GM21528 (cell line): ENCODE results near the gene PLA2G4B.
"Not testable (repeated sequence)": the region's sequence is repeated elsewhere in the genome, so short reads cannot be mapped to it uniquely, and the experiment has no call there.

Experiments used
- ATAC-seq: cut with Tn5 transposase; IDR thresholded peaks from one replicate; pipeline ENCODE4 v1.9.1; 2021; ENCODE audit warnings: mild to moderate bottlenecking, moderate library complexity; ENCODE audit not compliant: unreplicated experiment, low FRiP score

The PLA2G4B gene

GRCh38 chr15:41825572-41826535, 12.8 kb upstream of the PLA2G4B start:
- no peak for ATAC-seq

GRCh38 chr15:41827290-41827879, 11.3 kb upstream of the PLA2G4B start:
- no peak for ATAC-seq

- ATAC-seq: peak; percentile 70
These were observed 10.5 kb upstream of the PLA2G4B start, which contains the start of gene JMJD7 for GRCh38 chr15:41827880-41828806. JMJD7 (plus strand) TSS chr15:41828092; CDS start chr15:41828125, 33 bp downstream.

GRCh38 chr15:41828807-41829141, 9.9 kb upstream of the PLA2G4B start:
- ATAC-seq: no peak

- ATAC-seq: no peak
These were observed 8.5 kb upstream of the PLA2G4B start for GRCh38 chr15:41829959-41830646.

GRCh38 chr15:41831291-41831690, 7.4 kb upstream of the PLA2G4B start:
- ATAC-seq: not testable (repeated sequence)

GRCh38 chr15:41832208-41832607, 6.4 kb upstream of the PLA2G4B start:
- no peak for ATAC-seq

- ATAC-seq: no peak
These were observed 5.8 kb upstream of the PLA2G4B start for GRCh38 chr15:41832875-41833274.

- ATAC-seq: no peak
These were observed 4.6 kb upstream of the PLA2G4B start for GRCh38 chr15:41834096-41834495.

GRCh38 chr15:41836073-41836472, 2.6 kb upstream of the PLA2G4B start:
- ATAC-seq: no peak

- ATAC-seq: no peak
These were observed 1.8 kb upstream of the PLA2G4B start for GRCh38 chr15:41836713-41837454.

GRCh38 chr15:41839781-41840491, 1.3 kb downstream of the PLA2G4B start:
- no peak for ATAC-seq

- no peak for ATAC-seq
These were observed 2.0 kb downstream of the PLA2G4B start for GRCh38 chr15:41840673-41841072.

GRCh38 chr15:41841131-41841530, 2.5 kb downstream of the PLA2G4B start:
- ATAC-seq: no peak

GRCh38 chr15:41842229-41842628, 3.6 kb downstream of the PLA2G4B start:
- ATAC-seq: no peak

GRCh38 chr15:41843571-41843970, 4.9 kb downstream of the PLA2G4B start:
- no peak for ATAC-seq

- no peak for ATAC-seq
These were observed 6.2 kb downstream of the PLA2G4B start for GRCh38 chr15:41844814-41845213.

- no peak for ATAC-seq
These were observed 8.6 kb downstream of the PLA2G4B start for GRCh38 chr15:41847206-41847605.

GRCh38 chr15:41847981-41848380, 9.3 kb downstream of the PLA2G4B start:
- ATAC-seq: no peak
